NT2/D1 (cell line): ENCODE measurements around the gene CACNA2D3.

Source experiments
- SUZ12 ChIP-seq: IDR thresholded peaks from 2 replicates; pipeline ENCODE4 v1.6.1; 2011; ENCODE audit not compliant: insufficient read length, insufficient read depth; ENCODE audit errors: extremely low read depth
- YY1 ChIP-seq: IDR thresholded peaks from 2 replicates; pipeline ENCODE4 v1.6.1; 2011; ENCODE audit not compliant: insufficient read length, insufficient read depth
- ZNF274 ChIP-seq: IDR thresholded peaks from 2 replicates; pipeline ENCODE4 v1.6.1; 2011; ENCODE audit warnings: mild to moderate bottlenecking, low read depth, low read length

DNA sequence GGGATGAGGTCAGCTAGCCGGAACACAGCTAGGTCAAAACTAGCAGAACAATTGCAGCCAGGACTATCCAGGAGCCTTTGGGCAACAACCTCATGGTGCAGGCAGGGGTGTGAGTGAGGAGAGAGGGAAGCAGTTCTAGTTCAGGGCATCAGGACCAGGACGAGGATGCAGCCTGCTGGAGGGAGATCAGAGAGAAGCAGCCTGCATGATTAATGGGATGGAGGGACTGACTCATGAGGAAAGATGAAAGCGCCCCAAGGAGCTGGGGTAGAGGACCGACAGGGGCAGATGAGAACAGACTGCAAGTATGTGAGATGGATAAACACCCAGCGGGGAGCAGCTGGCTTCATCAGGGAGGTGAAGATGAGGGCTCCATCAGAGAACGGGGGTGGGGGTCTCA, 843.4 kb downstream of the CACNA2D3 start:
- TF ChIP-seq SUZ12 (no peak), ZNF274 (no peak), YY1 (no peak)
